ENCODE data around the gene PPP1R9B.

The PPP1R9B gene

DNA sequence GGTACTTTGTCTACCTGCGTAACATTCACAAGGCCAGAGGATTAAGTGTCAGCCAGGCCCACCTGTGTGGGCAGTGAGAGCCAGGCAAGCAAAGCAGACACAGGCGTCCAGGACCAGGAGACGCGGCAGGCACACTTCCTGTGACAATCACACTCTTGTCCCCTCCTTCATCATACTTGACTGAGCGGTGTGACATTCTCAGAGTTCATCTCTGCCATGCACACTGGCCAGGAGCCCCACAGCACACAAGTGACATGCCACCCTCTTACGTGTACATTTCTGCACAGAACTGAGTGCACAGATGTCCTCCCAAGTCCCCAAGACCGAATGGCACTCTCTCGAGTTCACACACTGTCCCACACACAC is 8.7 kb downstream of the PPP1R9B start:
- FAIRE-seq (no peak), DNase-seq (ENCODE audit: insufficient read length, low spot score) (no peak)
- TF ChIP-seq POLR2A (IDR thresholded peaks at IDR 0.05; ENCODE audit: low read depth, low read length) = no peak

DNA sequence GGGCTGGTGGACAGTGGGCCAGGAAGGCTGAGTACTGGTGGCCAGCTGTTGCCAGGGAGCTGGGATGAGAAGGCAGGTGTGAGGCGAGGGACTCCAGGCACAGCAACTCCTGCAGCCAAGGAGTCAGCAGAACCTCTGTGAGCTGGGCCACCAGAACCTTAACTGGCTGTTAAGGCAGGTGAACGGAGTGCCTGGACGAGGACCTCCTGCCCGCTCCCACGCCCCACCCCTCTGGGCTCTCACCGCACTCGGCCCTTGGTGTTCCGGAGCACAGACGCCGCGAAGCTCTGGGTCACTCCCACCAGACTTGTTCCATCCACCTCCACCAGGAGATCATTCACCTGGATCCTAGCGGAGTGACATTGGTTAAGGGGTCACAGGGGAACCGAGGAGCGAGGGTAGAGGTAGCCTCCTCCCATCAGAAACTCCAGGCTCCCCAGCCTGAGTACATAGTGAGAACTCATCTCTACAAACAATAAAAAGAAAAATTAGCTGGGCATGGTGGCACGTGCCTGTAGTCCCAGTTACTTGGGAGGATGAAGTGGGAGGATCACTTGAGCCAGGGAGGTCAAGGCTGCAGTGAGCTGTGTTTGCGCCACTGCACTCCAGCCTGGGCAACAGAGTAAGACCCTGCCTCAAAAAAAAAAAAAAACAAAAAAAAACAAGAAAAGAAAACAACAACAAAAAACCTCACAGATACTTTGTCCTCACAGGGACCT is 9.3 kb downstream of the PPP1R9B start:
- no peak for DNase-seq (ENCODE audit: insufficient read length, low spot score)
- no peak for FAIRE-seq
- no peak for TF ChIP-seq POLR2A (IDR thresholded peaks at IDR 0.05; ENCODE audit: low read depth, low read length)

DNA sequence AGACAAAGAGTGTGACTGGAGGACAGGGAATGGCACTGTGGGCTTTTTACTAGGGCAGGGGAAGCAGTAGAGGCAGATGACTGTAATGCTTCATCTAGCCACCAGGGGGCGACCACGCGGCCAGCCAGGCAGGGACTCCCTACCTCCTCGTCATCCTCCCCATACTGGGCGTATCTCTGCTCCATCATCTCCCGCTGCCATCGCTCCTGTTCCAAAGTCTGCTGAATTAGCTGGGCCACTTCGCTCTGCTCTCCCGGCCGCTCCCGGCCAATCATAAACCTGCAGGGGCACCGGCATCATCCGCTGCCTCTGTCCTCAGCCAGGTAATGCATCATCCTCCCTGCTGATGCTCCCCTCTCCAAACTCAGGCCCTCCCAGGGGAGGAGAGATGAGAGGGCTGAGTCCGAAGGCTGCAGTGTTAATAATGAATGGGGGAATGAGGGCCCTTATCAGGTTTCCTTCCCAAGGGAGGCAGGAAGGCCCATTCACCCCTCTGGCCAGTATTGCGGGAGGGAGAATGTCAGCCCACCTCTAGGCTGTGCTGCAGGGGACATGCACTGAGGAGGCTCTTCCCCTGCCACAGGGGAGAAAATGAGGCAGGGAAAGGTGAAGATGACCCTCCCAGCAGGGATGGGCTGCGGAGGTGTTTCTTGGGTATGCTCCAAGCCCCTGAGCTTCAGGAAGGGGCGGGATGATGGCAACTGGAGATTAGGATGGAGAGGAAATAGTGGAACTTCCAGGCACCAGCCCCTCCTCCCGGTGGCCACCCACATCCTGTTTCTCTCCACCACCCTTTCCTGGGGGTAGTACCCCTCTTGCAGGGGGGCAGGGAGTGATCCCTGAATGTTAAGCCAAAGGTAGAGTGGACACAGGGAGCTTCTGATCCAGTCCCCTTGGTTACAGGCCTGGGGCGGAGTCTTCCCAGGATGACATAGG is 10.3 kb downstream of the PPP1R9B start:
- TF ChIP-seq POLR2A (IDR thresholded peaks at IDR 0.05; ENCODE audit: low read depth, low read length) = no peak
- peak; percentile 96 for DNase-seq (ENCODE audit: insufficient read length, low spot score)
- FAIRE-seq = no peak

DNA sequence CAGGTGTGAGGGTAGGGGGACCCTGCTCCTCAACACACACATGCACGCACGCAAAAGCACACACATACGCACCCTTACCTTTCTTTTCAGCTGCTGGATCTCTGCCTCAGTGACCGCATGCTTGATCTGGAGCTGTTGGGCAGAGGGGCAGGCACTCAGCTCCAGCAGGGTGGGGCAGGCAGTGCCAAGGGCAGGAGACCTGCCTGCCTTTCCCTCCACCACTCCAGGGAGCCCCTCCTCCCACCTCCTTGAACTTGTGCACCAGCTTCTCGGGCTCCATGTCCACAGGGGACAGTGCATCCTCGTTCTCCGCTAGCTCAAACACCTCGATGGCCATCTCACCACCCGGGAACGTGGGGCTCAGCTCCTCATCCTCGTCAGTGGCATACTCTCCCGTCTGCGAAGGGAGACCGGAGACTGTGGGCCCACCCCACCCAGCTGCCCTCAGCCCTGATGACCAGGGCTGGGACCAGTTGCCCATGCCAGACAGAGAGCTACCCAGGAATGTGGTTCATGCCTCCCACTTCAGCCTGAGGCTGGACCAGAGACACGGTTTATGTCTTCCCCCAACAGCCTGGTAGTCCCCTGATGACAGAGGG is 11.2 kb downstream of the PPP1R9B start:
- no peak for FAIRE-seq
- DNase-seq (ENCODE audit: insufficient read length, low spot score) = no peak
- no peak for TF ChIP-seq POLR2A (IDR thresholded peaks at IDR 0.05; ENCODE audit: low read depth, low read length)

DNA sequence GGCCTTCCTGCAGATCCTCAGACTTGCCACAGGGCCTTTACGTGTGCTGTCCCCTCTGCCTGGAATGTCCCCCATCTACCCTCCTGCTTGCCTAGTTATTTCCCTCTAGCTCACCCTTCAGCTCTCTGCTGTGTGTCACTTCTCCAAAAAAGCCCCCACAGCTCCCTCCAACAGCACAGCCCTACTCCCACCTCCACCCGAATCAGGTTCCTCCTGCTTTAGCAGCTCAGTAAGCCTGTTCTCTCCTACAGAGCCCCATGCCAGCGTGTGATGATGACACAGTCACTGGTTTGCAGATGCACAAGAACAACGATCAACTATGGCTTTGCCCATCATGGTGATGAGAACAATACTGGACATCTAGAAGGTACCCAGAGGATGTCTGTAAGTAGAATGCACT is 13.4 kb downstream of the PPP1R9B start:
- no peak for TF ChIP-seq POLR2A (IDR thresholded peaks at IDR 0.05; ENCODE audit: low read depth, low read length)
- DNase-seq (ENCODE audit: insufficient read length, low spot score) = no peak
- no peak for FAIRE-seq

DNA sequence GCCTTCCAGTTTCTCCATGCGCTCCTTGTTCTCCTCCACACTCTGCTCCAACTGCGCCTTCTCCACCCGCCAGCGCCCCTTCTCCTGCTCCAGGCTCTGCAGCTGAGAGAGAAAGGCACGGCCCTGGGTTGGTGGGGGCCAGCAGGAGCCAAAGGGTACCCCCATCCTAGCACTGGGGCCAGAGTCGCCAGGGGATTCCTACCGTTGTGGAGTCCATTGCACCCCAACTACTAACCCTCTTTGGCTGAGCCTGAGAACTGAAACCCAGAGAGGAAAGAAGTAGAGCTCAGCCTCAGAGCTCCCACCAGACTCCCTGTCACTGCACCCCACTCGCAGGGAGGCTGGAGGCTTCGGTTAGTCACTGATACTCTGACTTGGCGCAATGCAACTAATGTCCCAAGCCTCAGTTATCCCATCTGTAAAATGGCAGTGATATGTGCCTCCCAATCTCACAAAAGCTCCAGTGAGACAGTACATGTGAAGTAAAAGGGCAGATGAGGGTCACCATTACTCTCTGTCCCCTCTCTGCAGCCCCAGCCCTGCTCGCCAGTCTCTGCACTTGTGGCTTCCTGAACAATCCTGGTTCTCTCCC is 14.3 kb downstream of the PPP1R9B start:
- DNase-seq (ENCODE audit: insufficient read length, low spot score) = no peak
- no peak for FAIRE-seq
- no peak for TF ChIP-seq POLR2A (IDR thresholded peaks at IDR 0.05; ENCODE audit: low read depth, low read length)

DNA sequence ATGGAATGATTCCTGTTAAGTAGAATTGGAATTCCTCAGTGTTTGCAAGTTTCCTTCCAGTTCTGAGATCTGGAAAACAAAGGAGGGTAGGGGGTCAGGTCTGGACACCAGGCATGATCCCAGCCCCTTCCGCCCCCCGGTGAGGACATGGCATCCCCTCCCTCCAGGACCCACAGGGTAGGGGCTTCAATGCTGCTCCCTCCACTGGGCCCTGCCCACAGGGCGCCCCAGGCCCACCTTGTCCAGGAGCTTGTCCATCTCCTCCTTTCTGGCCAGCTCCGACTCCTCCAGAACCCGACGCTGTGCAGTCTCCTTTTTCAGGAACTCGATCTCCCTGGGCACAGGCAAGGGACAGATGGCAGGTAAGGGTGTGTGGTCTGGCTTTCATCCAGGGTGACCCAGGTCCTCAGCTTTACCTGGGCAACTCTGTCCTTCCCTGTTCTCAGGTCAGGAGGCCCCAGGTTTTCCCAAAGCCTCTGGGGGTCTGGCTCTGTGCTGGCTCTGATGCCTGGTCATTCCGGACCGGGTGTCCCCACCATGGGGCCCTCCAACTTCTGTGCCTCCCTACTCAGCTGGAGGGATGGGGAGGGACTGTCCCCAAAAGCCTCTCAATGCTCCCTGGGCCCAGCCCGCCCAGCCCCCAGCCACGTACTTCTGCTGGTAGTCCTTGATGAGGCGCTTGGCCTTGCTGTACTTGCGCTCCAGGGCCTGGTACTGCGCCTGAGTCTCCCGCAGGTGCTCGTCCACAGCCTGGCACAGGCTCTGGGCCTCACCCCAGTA is 15.0 kb downstream of the PPP1R9B start:
- DNase-seq (ENCODE audit: insufficient read length, low spot score) = no peak
- TF ChIP-seq POLR2A (IDR thresholded peaks at IDR 0.05; ENCODE audit: low read depth, low read length) = no peak
- FAIRE-seq = no peak

DNA sequence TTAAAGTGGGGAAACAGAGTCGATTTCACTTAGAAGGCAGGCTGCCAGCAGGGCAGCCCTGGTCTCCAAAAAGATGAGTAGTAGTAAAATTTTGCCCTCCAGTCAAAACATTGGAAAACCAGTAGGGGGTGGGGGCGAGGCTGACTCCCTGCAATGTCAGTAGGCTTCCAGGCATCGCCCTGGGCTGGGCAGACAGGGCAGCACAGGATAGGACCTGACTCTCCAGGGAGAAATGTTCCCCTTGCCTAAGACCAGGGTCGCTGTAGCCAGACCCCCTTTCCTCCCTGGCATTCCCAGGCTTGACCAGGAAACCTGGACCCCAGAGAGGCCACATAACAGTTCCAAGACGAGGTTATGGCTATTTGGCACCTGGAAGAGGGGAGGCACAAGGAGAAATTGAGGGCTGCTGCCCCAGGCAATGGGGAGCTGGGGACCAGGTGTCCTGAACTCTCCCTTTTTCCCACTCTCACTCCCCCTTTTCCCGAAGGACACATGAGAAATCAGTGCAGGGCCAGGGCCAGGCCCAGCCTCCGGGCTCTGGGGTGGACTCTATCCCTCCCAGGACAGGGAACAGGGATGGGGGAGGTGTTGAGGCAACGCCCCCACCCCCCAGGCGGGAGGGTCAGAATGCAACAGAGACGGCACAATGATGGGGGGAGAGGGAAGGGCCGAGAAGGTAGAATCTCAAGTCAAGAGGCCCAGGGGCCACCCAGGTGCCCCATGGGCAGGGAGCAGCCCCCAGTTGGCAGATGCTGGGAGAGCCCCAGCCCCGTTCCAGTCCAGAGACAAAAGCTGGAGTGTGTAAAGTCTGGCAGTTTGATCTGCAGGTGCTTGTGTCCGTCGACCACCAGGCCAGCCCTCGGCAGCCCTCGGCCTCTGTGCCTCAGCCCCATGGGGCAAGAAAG is 16.0 kb downstream of the PPP1R9B start:
- DNase-seq (ENCODE audit: insufficient read length, low spot score) (no peak), FAIRE-seq (no peak)
- TF ChIP-seq POLR2A (IDR thresholded peaks at IDR 0.05; ENCODE audit: low read depth, low read length) = no peak

DNA sequence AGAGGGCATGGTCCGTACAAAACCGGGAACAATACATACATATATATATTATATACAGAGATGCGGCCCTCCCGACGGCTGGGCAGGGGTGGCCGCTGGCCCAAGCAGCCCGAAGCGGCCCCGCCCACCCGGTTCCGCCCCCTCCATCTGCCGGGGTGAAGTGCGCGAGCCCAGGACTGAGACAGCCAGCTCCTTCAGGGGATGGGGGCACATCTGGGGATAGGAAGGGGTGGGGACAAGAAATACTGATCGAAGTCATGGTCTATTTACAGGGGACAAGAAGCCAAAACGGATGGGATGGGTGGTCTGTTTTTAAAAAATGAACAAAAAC is 16.7 kb downstream of the PPP1R9B start:
- no peak for FAIRE-seq
- no peak for TF ChIP-seq POLR2A (IDR thresholded peaks at IDR 0.05; ENCODE audit: low read depth, low read length)
- no peak for DNase-seq (ENCODE audit: insufficient read length, low spot score)

DNA sequence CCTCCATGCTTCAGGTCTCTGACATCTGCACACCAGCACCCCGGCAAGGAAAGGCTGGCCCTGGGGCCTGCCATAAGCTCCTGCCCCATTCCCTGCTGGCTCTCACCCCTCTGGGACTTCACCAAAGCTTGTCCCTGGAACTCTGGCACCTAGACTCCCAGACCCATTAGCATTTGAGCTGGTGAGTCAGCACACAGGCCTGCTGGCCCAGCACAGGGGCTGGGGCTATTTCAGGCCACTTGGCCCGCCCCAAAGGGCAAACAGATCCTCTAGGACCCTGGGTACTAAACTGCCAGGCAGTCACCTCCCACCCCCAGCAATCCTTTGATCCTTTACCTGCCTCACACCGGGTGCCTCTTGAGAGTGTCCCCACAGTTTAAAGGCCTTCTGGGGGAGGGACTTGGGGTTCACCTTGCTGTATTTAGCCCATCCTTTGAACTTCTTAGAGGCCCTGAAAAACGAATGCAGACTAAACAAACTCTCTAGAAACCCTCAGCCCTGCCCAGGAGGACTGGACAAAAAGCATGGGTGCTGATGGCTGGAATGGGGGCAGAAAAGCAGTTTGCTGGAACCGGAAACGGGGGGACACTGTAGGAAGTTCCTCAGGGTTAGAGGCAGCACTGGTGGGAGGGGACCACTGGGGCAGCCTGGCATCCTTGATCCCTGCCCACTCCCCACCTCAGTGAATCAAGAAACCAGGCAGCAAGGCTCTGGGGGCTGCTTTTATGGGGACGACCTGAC is 17.3 kb downstream of the PPP1R9B start:
- peak; percentile 94 for DNase-seq (ENCODE audit: insufficient read length, low spot score)

DNA sequence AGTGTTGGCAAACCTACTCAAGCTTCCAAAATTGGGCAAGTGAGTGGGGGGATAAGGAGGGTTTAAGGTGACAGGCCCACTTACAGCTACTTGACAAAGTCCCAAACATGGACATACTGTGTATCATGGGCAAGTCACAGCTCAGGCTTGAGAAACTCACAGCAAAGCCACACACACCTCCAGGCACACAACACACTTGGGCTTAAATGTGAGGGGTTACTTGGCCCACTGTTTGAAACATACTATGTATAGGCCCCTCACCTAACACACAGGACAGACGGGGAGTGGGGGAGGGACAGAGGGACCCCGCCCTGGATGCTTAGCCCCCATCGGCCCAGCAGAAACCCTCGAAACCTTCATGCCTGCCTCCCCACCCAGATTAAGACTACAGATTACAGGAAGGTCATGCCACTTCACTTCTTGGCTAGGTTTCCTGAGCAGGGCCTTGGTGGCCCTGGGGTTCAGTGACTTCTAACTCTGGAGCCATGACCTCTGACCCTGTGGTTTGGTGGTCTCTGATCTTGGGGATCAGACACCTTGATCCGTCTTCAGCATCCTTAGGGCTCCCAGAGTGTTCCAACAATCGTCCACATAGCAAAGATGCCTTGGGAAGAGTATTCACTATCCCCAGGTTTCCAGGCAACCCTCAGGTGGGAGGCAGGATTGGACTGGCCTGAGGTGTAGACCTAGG is 18.2 kb downstream of the PPP1R9B start:
- DNase-seq (ENCODE audit: insufficient read length, low spot score) (no peak), FAIRE-seq (no peak)
- no peak for TF ChIP-seq POLR2A (IDR thresholded peaks at IDR 0.05; ENCODE audit: low read depth, low read length)

More for the DNA sequence above, 17.3 kb downstream of the PPP1R9B start:
- no peak for FAIRE-seq
- no peak for TF ChIP-seq POLR2A (IDR thresholded peaks at IDR 0.05; ENCODE audit: low read depth, low read length)

Data from H54 (cell line).